Activated T-cell treated with anti-CD3 and anti-CD28 coated beads, Interleukin-2, amount 50 U/mL, for 4 hours (primary cell): ENCODE data around the gene NOL7. TPM values are rescaled to one million over a fixed set of nuclear protein-coding genes. Genes with fewer than 3 reads are reported as not detected.

Source experiments
- total RNA-seq, 3 donors: library from RNA; stranded (reverse); gene quantifications; one replicate each; pipeline ENCODE4 v1.2.1, GENCODE V29; 2021

The NOL7 gene
- total RNA-seq, 3 donors from 2014 or later: 194 to 213 (median 201) TPM

Other genes with a start within 250 kb of the NOL7 start
- gene GFOD1, start 127.7 kb upstream of the NOL7 start, total RNA-seq: 10 to 100 TPM; 25.5 to 39.0 (median 38.1) TPM
- gene SIRT5, start 40.7 kb upstream of the NOL7 start, total RNA-seq: 1 to 10 TPM; 6.5 to 7.8 (median 7.1) TPM
- gene RANBP9, start 96.5 kb downstream of the NOL7 start, total RNA-seq: 10 to 100 TPM; 49.2 to 61.3 (median 51.9) TPM
- gene MCUR1, start 199.2 kb downstream of the NOL7 start, total RNA-seq: 10 to 100 TPM; 43.2 to 47.1 (median 44.2) TPM